ENCODE data around the gene ISG15. TPM values are rescaled to one million over a fixed set of nuclear protein-coding genes. Genes with fewer than 3 reads are reported as not detected.

Gene ISG15
- total RNA-seq, 5 donors from 2014 or later (not counting 1 experiment from before 2014, with no cell fraction given) = 29.1 to 69.8 (median 48.5) TPM

DNA sequence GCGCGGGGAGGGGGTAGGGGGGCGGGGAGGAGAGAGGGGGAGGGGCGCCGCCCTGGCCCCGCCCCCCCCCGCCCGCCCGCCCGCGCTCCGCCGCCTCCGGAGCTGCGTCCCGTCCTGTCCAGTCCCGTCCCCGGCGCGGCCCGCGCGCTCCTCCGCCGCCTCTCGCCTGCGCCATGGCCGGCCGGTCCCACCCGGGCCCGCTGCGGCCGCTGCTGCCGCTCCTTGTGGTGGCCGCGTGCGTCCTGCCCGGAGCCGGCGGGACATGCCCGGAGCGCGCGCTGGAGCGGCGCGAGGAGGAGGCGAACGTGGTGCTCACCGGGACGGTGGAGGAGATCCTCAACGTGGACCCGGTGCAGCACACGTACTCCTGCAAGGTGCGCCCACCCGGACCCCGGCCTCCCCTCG lies 6.7 kb downstream of the ISG15 start, which contains the start of gene AGRN:
Gene AGRN, plus strand, starts transcription at position 121 of the 405 bp plus-strand sequence. Its CDS starts 53 bp downstream, at position 174.
- Histone ChIP-seq H3K27ac (ENCODE audit: low read length) (no peak within 1 kb of the TSS), H3K4me1 (ENCODE audit: control insufficient read depth in 1 of 2, extremely low read depth in 1 of 2, insufficient read depth in 2 of 2, low read length in 2 of 2) (peaks cover under 1 to 41% of the 10 kb centered on the region in 2 experiments), H3K27me3 (replicated peaks in 1 of 2; ENCODE audit: control insufficient read depth in 2 of 2, extremely low read depth in 1 of 2, insufficient read depth in 2 of 2, low read length in 1 of 2) (peaks cover 0 to 47% of the 10 kb centered on the region in 2 experiments), H3K36me3 (ENCODE audit: control insufficient read depth in 2 of 2, extremely low read depth in 1 of 2, insufficient read depth in 1 of 2, low read length in 1 of 2) (no peaks in the 10 kb centered on the region), H3K9me3 (no peaks in the 10 kb centered on the region), H3K4me3 (ENCODE audit: control insufficient read depth in 1 of 2, extremely low read depth in 1 of 2, low read length in 1 of 2) (peak within 1 kb of the TSS; percentile 36 to 62)
- DNase-seq (peak in 1 of 35 experiments; percentile 40), ATAC-seq (replicated peaks in 1 of 4) (peak; percentile 34 to 43 (median 39))
- Mint-ChIP-seq H3K27ac (peak within 1 kb of the TSS in 1 of 2 donors; percentile 34), H3K4me3 (peak within 1 kb of the TSS; percentile 57 to 65 (median 63)), H3K9me3 (no peaks in the 10 kb centered on the region), H3K4me1 (peaks cover 4 to 23% (median 15%) of the 10 kb centered on the region in 3 donors), H3K36me3 (no peaks in the 10 kb centered on the region), H3K27me3 (no peaks in the 10 kb centered on the region)
- under 1% methylated on average over 50 of the region's 58 CpGs for WGBS (ENCODE audit: insufficient coverage)
- ChIA-PET CTCF (interaction anchor here in 1 of 2 donors (0.6 kb wide), 1 partner anchor 13 kb away, joined by 4 read pairs; no protein-coding TSS in a partner anchor), POLR2A (interaction anchor here in 1 of 2 donors (0.6 kb wide), 1 partner anchor 20 kb away, joined by 4 read pairs; no protein-coding TSS in a partner anchor)

DNA sequence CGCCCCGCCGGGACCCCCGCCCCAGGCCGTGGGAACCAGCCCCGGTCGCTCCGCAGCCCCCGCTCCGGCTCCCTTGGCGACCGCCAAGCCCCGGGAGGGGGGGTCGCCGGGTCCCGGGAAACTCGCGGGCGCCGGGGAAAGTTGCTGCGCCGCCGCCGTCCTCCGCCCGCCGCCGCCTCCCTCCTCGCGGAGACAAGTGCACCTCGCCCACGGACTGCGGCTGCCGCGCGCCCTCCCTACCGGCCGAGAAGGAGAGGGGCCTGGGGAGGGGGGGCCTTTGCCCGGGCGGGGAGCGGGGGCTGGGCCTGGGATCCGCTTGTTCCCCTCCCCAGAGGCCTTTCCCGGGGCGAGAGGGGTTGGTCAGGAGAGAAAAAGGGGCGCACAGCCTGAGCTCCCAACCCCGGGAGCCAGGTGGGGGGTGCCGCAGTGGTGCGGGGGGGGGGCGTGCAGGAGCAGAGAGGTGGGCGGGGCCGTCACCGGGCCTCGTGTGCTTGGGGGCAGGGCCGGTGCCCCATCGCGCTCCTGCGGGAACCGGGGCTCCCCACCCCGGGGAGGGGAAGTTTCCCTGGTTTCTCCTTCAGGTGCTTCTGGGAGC lies 7.2 kb downstream of the ISG15 start:
- Histone ChIP-seq H3K4me1 (ENCODE audit: control insufficient read depth in 1 of 2, extremely low read depth in 1 of 2, insufficient read depth in 2 of 2, low read length in 2 of 2) (peaks cover 0 to 36% of the 10 kb centered on the region in 2 experiments), H3K36me3 (ENCODE audit: control insufficient read depth in 2 of 2, extremely low read depth in 1 of 2, insufficient read depth in 1 of 2, low read length in 1 of 2) (no peaks in the 10 kb centered on the region), H3K27me3 (replicated peaks in 1 of 2; ENCODE audit: control insufficient read depth in 2 of 2, extremely low read depth in 1 of 2, insufficient read depth in 2 of 2, low read length in 1 of 2) (peaks cover 0 to 47% of the 10 kb centered on the region in 2 experiments), H3K9me3 (no peaks in the 10 kb centered on the region), H3K27ac (ENCODE audit: low read length) (no peak overlapping the region), H3K4me3 (ENCODE audit: control insufficient read depth in 1 of 2, extremely low read depth in 1 of 2, low read length in 1 of 2) (peak overlapping the region; percentile 12 to 62)
- Mint-ChIP-seq H3K4me3 (peak overlapping the region in 2 of 3 donors; percentile 57), H3K9me3 (no peaks in the 10 kb centered on the region), H3K4me1 (peaks cover 4 to 21% (median 12%) of the 10 kb centered on the region in 3 donors), H3K36me3 (no peaks in the 10 kb centered on the region), H3K27ac (no peak overlapping the region), H3K27me3 (no peaks in the 10 kb centered on the region)
- ATAC-seq (replicated peaks in 1 of 4) = no peak
- POLR2A ChIA-PET = interaction anchor here in 1 of 2 donors (0.6 kb wide), 1 partner anchor 20 kb away, joined by 4 read pairs; no protein-coding TSS in a partner anchor
- DNase-seq = peak in 1 of 35 experiments; percentile 53
- WGBS (ENCODE audit: insufficient coverage) = 0% methylated on average over 11 of the region's 59 CpGs
- CTCF ChIA-PET = interaction anchor here in 1 of 2 donors (0.6 to 0.7 kb wide), 2 partner anchors 13 to 104 kb away, joined by 3 to 4 read pairs; no protein-coding TSS in a partner anchor

DNA sequence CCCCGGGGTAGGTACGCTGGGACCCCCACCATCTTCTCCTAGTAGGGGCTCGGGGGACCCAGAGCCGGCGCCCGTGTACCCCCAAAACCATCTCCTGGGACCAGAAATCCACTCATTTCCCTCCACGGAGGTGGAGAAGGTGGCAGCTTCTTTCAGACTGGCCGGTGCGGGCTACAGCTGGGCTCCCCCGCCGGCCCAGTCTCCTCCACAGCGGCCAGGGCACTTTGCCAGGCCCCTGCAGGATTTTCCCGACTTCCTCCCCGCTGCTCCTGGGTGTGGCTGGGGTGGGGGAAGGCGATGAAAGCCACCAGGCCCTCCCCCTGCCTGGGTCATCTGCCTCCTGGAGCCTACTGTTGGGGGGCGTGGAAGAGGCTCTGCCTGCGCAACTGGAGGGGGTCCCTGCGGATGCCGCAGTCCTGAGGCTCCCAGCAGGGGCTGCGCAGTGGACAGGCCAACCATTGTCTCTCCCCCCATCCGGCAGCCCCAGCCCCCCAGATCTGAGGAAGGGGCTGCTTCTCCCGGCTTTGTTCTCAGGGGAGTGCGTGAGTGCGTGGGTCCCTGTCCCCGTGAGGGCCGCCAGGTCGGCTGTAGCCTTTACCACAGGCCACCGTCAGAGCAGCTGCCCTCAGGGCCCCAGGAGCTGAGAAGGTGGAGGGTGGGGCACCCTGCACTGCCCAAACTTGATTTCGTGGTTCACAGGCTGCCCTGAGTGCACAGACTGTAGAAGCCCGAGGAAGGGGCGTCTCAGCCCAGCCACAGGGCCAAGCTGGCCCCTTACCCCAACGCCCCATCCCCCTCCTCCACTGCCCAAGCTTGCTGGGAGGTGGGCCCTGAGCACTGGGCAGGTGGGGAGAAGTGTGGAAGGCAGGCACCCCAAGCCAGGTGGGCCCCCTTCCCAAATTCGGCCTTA lies 8.0 kb downstream of the ISG15 start:
- 71% methylated on average over 13 of the region's 33 CpGs for WGBS (ENCODE audit: insufficient coverage)
- Histone ChIP-seq H3K36me3 (ENCODE audit: control insufficient read depth in 2 of 2, extremely low read depth in 1 of 2, insufficient read depth in 1 of 2, low read length in 1 of 2) (no peaks in the 10 kb centered on the region), H3K4me3 (ENCODE audit: control insufficient read depth in 1 of 2, extremely low read depth in 1 of 2, low read length in 1 of 2) (no peak overlapping the region), H3K4me1 (ENCODE audit: control insufficient read depth in 1 of 2, extremely low read depth in 1 of 2, insufficient read depth in 2 of 2, low read length in 2 of 2) (peaks cover 0 to 35% of the 10 kb centered on the region in 2 experiments), H3K9me3 (no peaks in the 10 kb centered on the region), H3K27ac (ENCODE audit: low read length) (no peak overlapping the region), H3K27me3 (replicated peaks in 1 of 2; ENCODE audit: control insufficient read depth in 2 of 2, extremely low read depth in 1 of 2, insufficient read depth in 2 of 2, low read length in 1 of 2) (peaks cover 0 to 51% of the 10 kb centered on the region in 2 experiments)
- POLR2A ChIA-PET = no interaction called here
- Mint-ChIP-seq H3K4me1 (peaks cover 4 to 21% (median 12%) of the 10 kb centered on the region in 3 donors), H3K27me3 (no peaks in the 10 kb centered on the region), H3K27ac (no peak overlapping the region), H3K36me3 (no peaks in the 10 kb centered on the region), H3K4me3 (peak overlapping the region; percentile 17 to 57 (median 57)), H3K9me3 (no peaks in the 10 kb centered on the region)
- DNase-seq (no peak), ATAC-seq (replicated peaks in 1 of 4) (no peak)
- CTCF ChIA-PET = interaction anchor here in 1 of 2 donors (0.7 kb wide), 1 partner anchor 103 kb away, joined by 3 read pairs; no protein-coding TSS in a partner anchor

DNA sequence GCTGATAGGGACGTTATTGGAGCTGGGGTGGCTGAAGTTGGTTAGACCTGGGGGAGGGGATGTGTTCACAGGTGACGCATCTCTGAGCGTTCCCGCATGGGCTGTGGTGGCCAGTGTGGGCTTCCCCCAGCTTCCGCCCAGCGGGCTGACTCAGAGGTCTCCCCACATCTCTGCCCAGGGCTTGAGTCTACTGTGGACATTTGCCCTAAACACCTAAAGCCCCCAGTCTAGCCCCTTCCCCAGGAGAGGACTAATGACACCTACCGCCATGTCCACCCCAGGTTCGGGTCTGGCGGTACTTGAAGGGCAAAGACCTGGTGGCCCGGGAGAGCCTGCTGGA lies 8.6 kb downstream of the ISG15 start:
- Mint-ChIP-seq H3K4me1 (peaks cover 4 to 21% (median 12%) of the 10 kb centered on the region in 3 donors), H3K4me3 (peak overlapping the region in 1 of 3 donors; percentile 13), H3K27ac (no peak overlapping the region), H3K36me3 (no peaks in the 10 kb centered on the region), H3K27me3 (no peaks in the 10 kb centered on the region), H3K9me3 (no peaks in the 10 kb centered on the region)
- Histone ChIP-seq H3K4me1 (ENCODE audit: control insufficient read depth in 1 of 2, extremely low read depth in 1 of 2, insufficient read depth in 2 of 2, low read length in 2 of 2) (peaks cover 0 to 35% of the 10 kb centered on the region in 2 experiments), H3K9me3 (no peaks in the 10 kb centered on the region), H3K36me3 (ENCODE audit: control insufficient read depth in 2 of 2, extremely low read depth in 1 of 2, insufficient read depth in 1 of 2, low read length in 1 of 2) (no peaks in the 10 kb centered on the region), H3K4me3 (ENCODE audit: control insufficient read depth in 1 of 2, extremely low read depth in 1 of 2, low read length in 1 of 2) (no peak overlapping the region), H3K27ac (ENCODE audit: low read length) (no peak overlapping the region), H3K27me3 (replicated peaks in 1 of 2; ENCODE audit: control insufficient read depth in 2 of 2, extremely low read depth in 1 of 2, insufficient read depth in 2 of 2, low read length in 1 of 2) (peaks cover 0 to 54% of the 10 kb centered on the region in 2 experiments)
- DNase-seq = no peak
- ChIA-PET CTCF (no interaction called here), POLR2A (no interaction called here)
- no peak for ATAC-seq (replicated peaks in 1 of 4)
- 89% methylated on average over 3 of the region's 10 CpGs for WGBS (ENCODE audit: insufficient coverage)

DNA sequence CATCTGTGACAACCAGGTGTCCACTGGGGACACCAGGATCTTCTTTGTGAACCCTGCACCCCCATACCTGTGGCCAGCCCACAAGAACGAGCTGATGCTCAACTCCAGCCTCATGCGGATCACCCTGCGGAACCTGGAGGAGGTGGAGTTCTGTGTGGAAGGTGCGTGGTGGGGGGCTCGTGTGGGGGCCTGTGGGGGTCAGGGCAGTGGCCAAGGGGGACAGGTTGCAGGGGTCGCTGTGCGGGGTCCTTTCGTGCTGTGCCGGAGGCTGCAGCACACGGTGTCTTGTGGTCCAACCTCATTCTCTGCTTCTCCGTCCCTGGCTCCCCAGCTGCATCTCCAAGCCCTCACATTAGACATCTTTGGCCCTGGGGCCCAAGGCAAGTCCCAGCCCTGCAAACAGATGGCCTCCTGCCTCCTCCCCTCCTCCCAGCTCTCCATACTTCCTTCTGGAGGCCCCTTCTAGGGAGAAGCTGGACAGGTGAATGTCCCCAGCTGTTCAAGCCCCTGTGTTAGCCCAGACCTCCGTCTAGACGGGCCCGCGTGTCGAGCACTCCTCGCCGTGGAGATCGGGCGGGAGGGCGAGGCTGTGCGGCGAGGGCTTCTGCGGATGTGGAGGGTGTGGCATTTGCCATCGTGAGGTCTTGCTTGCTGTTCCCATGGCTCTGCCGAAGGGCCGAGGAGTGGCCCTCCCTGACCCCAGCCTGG lies 9.2 kb downstream of the ISG15 start:
- CTCF ChIA-PET = interaction anchor here in 1 of 2 donors (0.5 kb wide), 1 partner anchor 421 kb away, joined by 6 read pairs; no protein-coding TSS in a partner anchor
- DNase-seq = no peak
- no peaks in the 10 kb centered on the region for H3K9me3 ChIP-seq
- no peak overlapping the region for H3K4me3 ChIP-seq (ENCODE audit: control insufficient read depth in 1 of 2, extremely low read depth in 1 of 2, low read length in 1 of 2)
- Mint-ChIP-seq H3K36me3 (no peaks in the 10 kb centered on the region), H3K27ac (no peak overlapping the region), H3K4me1 (peaks cover 0 to 16% (median 8%) of the 10 kb centered on the region in 3 donors), H3K9me3 (no peaks in the 10 kb centered on the region), H3K27me3 (peaks cover 0 to 2% of the 10 kb centered on the region in 2 donors), H3K4me3 (peak overlapping the region in 2 of 3 donors; percentile 13 to 37)
- POLR2A ChIA-PET = no interaction called here
- no peaks in the 10 kb centered on the region for H3K36me3 ChIP-seq (ENCODE audit: control insufficient read depth in 2 of 2, extremely low read depth in 1 of 2, insufficient read depth in 1 of 2, low read length in 1 of 2)
- 80% methylated on average over 22 of the region's 27 CpGs for WGBS (ENCODE audit: insufficient coverage)
- no peak for ATAC-seq (replicated peaks in 1 of 4)
- H3K27ac ChIP-seq (ENCODE audit: low read length) = no peak overlapping the region
- H3K4me1 ChIP-seq (ENCODE audit: control insufficient read depth in 1 of 2, extremely low read depth in 1 of 2, insufficient read depth in 2 of 2, low read length in 2 of 2) = peaks cover 0 to 31% of the 10 kb centered on the region in 2 experiments
- H3K27me3 ChIP-seq (replicated peaks in 1 of 2; ENCODE audit: control insufficient read depth in 2 of 2, extremely low read depth in 1 of 2, insufficient read depth in 2 of 2, low read length in 1 of 2) = peaks cover 0 to 51% of the 10 kb centered on the region in 2 experiments

Measured in T-cell (primary cell).